Fibroblast of skin of left biceps (primary cell): ENCODE results near the gene PDK1.
"Not testable (repeated sequence)": the region's sequence is repeated elsewhere in the genome, so short reads cannot be mapped to it uniquely, and the experiment has no call there.

Source experiments
- DNase-seq, 2 experiments: peaks; one replicate each; pipeline ENCODE4 v3.0.0-alpha.2; 2013; ENCODE audit warnings: low read depth in 2 of 2

The PDK1 gene

GRCh38 chr2:172552547-172553291, 3.2 kb upstream of the PDK1 start:
- peak; percentile 62 to 67 for DNase-seq

DNA sequence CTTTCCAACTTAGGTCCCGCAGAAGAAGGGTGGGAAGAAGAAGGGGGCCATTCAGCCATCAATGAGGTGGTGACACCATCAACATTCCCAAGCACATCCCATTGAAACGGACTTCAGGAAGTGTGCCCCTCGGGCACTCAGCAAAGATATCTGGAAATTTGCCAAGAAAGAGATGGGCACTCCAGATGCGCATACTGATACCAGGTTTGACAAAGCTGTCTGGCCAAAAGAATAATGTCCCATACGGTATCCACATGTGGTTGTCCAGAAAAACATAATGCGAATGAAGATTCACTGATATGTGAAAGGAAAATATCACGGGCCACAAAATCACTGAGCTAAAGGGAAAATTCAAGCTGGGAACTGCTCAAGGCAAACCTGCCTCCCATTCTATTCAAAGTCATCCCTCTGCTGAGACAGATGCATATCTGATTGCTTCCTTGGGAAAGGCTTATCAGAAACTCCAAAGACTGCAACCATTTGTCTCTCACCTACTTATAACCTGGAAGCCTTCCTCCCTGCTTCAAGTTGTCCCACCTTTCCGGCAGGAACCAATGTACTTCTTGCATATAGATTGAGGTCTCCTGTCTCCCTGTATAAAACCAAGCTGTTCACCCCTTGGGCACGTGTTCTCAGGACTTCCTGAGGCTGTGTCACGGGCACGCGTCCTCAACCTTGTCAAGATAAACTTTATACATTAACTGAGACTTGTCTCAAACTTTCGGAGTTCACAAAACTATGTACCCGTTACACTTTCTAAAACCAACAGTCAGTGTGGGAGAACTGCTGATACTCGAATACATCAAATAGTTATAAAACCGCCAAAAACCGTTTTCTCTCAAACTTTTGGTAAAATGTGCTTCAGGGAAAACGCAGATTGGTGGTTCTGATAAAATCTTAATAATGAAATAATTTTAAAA, 1.3 kb upstream of the PDK1 start:
- DNase-seq, result no peak

DNA sequence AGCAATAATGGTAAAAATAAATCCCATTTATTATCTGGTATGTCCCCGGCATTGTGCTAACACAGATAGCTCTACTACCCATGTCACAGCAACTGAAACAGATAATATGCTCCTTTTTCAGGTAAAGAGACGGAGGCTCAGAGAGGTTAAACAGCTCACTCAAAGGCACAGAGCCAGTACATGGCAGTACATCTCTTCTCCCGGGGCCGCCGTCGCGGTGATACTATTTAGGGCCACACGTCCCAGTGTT, 693 bp upstream of the PDK1 start:
- no peak for DNase-seq

GRCh38 chr2:172556284-172557033, 569 bp downstream of the PDK1 start:
- peak in 1 of 2 experiments; percentile 22 for DNase-seq

DNA sequence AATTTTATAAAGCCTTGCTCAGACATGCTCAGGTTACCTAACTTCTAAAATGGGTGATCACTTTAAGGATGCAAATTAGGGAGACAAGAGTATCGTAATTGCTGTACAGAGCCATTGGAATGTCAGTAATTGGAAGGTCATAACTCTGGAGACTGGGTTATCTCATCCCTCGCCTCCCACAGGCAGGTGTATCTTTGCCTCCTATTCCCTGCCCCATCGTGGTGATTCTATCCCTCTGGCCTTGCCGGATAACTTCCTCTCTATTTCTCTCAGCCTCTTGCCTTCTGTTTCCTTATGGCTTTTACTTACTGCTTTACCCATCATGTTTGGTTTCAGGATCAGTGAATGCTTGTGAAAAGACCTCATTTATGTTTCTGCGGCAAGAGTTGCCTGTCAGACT, 2.5 kb downstream of the PDK1 start:
- DNase-seq, result no peak

- DNase-seq, result no peak
Measured at GRCh38 chr2:172560721-172561120, 4.8 kb downstream of the PDK1 start.

DNA sequence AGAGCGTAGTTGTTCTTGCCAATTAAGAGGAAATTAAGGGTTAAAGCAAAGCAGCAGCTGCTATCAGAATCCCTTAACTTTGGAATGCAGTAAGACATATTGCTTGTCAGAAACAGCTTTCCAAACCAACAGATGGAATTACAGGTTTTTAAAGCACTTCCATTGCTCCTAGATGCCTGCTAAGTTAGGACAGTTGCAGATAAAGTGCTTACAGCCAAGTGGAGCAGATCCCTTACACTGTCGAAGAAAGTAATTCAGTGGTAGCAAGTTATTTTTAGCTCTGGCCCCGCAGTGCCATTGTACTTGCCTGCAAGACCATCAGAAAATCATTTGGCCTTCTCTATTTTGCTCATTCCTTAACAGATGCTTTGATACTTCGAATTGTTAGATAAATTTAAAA, 5.4 kb downstream of the PDK1 start:
- DNase-seq, result no peak

GRCh38 chr2:172562298-172562697, 6.4 kb downstream of the PDK1 start:
- no peak for DNase-seq

- no peak for DNase-seq
Measured at GRCh38 chr2:172564376-172564775, 8.5 kb downstream of the PDK1 start.

- no peak for DNase-seq
Measured at GRCh38 chr2:172571245-172571644, 15.4 kb downstream of the PDK1 start.

DNA sequence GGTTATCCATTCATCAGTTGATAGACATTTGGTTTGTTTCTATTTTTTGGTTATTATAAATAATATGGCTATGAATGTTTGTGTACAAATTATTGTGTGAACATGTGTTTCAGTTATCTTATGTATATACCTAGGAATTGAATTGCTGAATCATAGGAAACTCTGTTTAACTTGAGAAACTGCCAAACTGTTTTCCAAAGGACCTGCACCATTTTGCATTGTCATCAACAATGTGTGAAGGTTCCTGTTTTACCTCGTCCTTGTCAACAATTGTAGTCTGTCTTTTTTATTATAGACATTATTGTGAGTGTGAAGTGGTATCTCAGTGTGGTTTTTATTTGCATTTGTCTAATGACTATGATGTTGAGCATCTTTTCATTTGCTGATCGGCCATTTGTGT, 17.1 kb downstream of the PDK1 start:
- DNase-seq, result no peak

DNA sequence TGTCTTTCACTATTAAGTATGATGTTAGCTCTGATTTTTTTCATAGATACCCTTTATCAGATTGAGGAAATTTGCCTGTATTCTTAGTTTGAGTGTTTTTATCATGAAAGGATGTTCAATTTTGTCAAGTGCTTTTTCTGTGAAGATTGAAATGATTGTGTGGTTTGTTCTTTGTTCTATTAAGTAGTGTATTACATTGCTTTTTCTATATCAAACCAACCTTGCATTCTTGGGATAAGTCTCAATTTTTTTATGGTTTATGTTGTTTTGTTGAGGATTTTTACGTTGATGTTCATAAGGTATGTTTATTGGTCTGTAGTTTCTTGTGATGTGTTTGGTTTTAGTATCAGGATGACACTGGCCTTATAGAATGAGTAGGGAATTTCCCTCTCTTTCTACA, 19.1 kb downstream of the PDK1 start:
- DNase-seq, result no peak

DNA sequence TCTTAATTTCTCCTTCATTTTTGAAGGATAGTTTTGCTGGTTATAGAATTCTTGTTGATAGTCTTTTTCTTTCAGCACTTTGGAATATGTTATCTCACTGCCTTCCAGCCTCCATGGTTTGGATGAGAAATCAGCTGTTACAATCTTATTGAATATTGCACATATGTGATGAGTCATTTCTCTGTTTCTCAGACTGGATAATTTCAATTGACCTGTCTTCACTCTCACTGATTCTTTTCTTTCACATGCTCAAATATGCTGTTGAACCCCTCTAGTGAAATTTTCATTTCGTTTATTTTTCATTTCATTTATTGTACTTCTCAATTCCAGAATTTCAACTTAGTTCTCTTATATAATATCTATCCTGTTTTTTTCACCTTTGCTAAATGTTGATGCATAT, 22.2 kb downstream of the PDK1 start:
- no peak for DNase-seq

DNA sequence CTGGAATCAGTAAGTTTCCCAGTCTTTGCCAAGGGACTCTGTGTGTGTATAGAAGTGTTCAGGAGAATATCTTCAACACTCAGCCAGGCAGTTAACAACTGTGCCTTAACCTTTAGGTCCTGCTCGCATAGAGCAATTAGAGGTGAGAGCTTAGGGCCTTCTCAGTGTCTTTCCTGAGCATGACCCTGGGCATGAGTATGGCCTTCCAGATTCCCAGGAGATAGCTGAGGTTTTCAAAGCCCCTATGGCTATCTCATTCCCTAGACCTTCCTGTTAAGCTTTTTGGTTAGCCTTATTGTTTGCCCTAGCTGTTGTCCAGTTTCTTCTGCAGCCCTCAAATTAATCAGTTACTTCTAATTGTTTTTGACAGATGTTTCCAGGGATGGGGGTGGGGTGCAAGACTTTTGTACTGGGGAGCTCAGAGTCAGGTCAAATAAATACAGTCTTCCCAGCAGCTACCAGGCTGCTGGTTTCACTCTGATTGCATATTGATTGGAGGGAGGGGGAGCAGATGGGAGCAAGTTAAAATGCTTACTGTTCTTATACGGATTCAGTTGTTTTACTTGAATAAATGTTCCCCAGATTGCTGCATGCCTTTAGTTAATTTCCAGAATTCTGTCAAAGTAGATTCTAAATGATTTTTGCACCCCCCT, 23.1 kb downstream of the PDK1 start:
- DNase-seq, result no peak

- no peak for DNase-seq
Measured at GRCh38 chr2:172580544-172580943, 24.7 kb downstream of the PDK1 start.

DNA sequence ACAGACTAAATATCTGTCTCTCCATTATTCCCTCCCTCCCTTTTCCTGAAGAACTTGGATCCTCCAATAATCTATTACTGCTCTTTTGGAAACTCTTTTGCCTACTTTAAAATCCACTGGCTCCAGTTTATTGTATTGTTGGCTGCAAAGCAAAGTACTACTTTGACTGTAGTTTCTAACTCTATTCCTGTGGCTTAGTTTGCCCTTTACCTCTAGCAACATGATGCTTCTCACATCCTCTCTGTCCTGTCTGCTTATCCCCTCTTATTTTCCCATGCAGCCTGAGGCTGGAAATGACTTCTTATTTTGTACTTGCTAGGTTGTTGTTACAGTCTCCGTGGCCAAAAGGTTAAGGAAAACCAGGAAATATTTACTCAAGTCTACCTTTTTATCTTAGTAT, 26.8 kb downstream of the PDK1 start:
- DNase-seq, result no peak

- DNase-seq, result no peak
Measured at GRCh38 chr2:172586245-172586891, 30.5 kb downstream of the PDK1 start.

DNA sequence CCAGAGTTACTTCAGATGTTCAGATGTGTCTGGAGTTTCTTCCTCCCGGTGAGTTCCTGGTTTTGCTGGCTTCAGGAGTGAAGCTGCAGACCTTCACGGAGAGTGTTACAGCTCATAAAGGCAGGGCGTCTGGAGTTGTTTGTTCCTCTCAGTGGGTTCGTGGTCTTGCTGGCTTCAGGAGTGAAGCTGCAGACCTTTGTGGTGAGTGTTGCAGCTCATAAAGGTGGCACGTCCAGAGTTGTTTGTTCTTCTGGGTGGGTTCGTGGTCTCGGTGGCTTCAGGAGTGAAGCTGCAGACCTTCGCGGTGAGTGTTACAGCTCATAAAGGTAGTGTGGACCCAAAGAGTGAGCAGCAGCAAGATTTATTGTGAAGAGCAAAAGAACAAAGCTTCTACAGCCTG, 31.3 kb downstream of the PDK1 start:
- DNase-seq, result not testable (repeated sequence)

GRCh38 chr2:172588931-172589330, 33.0 kb downstream of the PDK1 start:
- no peak for DNase-seq

DNA sequence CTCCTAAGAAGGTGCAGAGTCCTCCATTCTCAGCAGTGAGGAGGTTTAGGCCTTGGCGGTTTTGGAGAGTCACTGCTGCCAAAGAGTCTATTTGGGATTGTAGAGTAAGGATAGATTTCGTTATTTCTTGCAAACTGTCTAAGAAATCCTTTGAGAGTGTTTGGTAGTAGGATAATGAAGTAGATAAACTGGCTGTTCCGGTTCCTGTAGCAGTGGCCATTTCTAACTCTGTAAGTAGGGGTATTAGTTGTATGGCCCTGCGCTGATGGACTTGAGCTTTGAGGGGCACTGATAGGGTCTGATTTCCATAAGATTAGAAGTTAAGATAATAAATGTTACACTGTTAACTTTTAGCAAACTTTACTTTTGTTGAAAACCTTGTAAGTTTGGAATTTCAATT, 35.5 kb downstream of the PDK1 start:
- DNase-seq, result not testable (repeated sequence)

DNA sequence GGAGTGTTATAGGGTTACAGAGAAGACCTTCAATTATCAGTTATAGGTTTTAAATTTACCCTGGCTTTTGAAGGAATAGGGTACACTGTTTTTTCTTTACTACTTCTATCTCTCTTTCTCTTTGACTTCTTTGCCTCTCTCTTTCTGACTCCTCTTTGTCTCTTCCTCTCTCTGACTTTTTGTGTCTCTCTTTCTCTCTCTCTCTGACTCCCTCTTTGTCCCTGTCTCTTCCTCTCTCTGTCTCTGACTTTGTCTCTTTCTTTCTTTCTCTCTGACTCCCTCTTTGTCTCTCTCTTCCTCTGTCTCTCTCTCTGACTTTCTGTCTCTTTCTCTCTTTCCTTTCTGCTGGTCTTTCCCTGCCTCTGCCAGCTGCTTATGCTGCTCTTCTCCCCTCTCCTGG, 36.3 kb downstream of the PDK1 start:
- not testable (repeated sequence) for DNase-seq

DNA sequence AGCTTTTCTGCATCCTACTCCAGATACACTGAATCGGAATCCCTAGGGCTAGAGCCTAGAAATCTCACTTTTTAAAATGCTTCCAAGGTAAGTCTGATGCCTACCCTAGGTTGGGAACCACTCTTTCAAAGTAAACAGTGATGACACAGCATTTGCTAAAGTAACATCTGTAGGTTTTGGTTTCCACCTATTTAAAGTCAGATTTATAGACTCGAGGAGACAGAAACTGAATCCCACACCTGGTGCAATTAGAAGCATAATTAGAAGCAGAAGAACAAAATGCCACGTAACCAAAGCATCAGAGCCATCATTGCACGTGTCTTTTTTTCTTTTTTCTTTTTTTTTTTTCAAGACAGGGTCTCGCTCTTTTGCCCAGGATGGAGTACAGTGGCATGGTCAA, 40.9 kb downstream of the PDK1 start:
- no peak for DNase-seq
